GM12878 (cell line): ENCODE measurements around the gene ZNF625. TPM values are rescaled to one million over a fixed set of nuclear protein-coding genes. Genes with fewer than 3 reads are reported as not detected.

Experiments used
- ATAC-seq: fragments of 200-7000 bp; cut with Tn5 transposase; 3 replicates; pipeline ENCODE4 v1.9.1; 2020; ENCODE audit warnings: mild to moderate bottlenecking, moderate library complexity
- Bru-seq: library from RNA; stranded (reverse); fragments of 400-500 nt; gene quantifications from one replicate; lab custom pipeline; 2021; lab: Mats Ljungman, UMichigan
- BruChase-seq, 2 experiments: library from RNA; stranded (reverse); fragments of 400-500 nt; gene quantifications; one replicate each; lab custom pipeline; 2021; lab: Mats Ljungman, UMichigan
- BruUV-seq: library from RNA; stranded (reverse); fragments of 400-500 nt; replicated peaks from 2 replicates; lab custom pipeline; 2021; lab: Mats Ljungman, UMichigan
- CTCF ChIA-PET: fragments of 300-600 bp; sonication (Branson Sonifier 250); formaldehyde crosslinking; extraction: SDS; loops from one replicate; lab custom pipeline; 2021; ENCODE audit warnings: inconsistent platforms; lab: Yijun Ruan, JAX
- POLR2A ChIA-PET: fragments of 350-600 bp; formaldehyde crosslinking; extraction: SDS; loops from one replicate; lab custom pipeline; 2021; ENCODE audit warnings: inconsistent platforms; lab: Charles Lee
- RAD21 ChIA-PET: fragments of 300-600 bp; sonication (Branson Sonifier 250); formaldehyde crosslinking; loops from one replicate; lab custom pipeline; 2023; ENCODE audit warnings: antibody characterized with exemption; ENCODE audit not compliant: unreplicated experiment; lab: Charles Lee
- SMC1A ChIA-PET: fragments of 300-600 bp; sonication (Branson Sonifier 250); formaldehyde crosslinking; loops from one replicate; lab custom pipeline; 2023; ENCODE audit not compliant: unreplicated experiment, uncharacterized antibody; lab: Charles Lee
- DNase-seq: peaks from one replicate; pipeline ENCODE4 v3.0.0-alpha.2; 2011; ENCODE audit warnings: low read depth, low spot score
- FAIRE-seq: peaks from 3 replicates; lab custom pipeline; 2011; peaks lifted over from hg19 to GRCh38; lab: Jason Lieb, UNC
- H2AFZ ChIP-seq: 2 replicates; pipeline ENCODE4 v1.6.0; 2011; ENCODE audit warnings: low read depth, low read length, control low read depth; ENCODE audit not compliant: control insufficient read depth
- H3K27ac ChIP-seq: 2 replicates; pipeline ENCODE4 v1.5.1; 2011; ENCODE audit warnings: control low read depth; ENCODE audit not compliant: control insufficient read depth, insufficient read depth
- H3K27me3 ChIP-seq, 2 experiments: replicated peaks in 1 of 2; 2 replicates each; pipeline versions ENCODE4 v1.6.0 to v1.6.1; 2011; ENCODE audit warnings: low read length in 1 of 2; ENCODE audit not compliant: control insufficient read depth in 2 of 2, insufficient read depth in 2 of 2
- H3K36me3 ChIP-seq, 2 experiments: 2 replicates each; pipeline ENCODE4 v1.5.1; 2011; ENCODE audit warnings: low read length in 1 of 2; ENCODE audit not compliant: control insufficient read depth in 2 of 2, insufficient read depth in 2 of 2
- H3K4me1 ChIP-seq: 2 replicates; pipeline ENCODE4 v1.6.1; 2011; ENCODE audit warnings: mild to moderate bottlenecking, low read length, moderate library complexity, mixed read lengths; ENCODE audit not compliant: control insufficient read depth, insufficient read depth
- H3K4me2 ChIP-seq: 2 replicates; pipeline ENCODE4 v1.6.0; 2011; ENCODE audit warnings: control low read depth; ENCODE audit not compliant: control insufficient read depth, insufficient read depth
- H3K4me3 ChIP-seq: fragments of 200-600 bp; sonication (generic); 2 replicates; pipeline ENCODE4 v1.5.1; 2016
- H3K79me2 ChIP-seq: 2 replicates; pipeline ENCODE4 v1.6.0; 2011; ENCODE audit warnings: low read length; ENCODE audit not compliant: control insufficient read depth, insufficient read depth
- H3K9ac ChIP-seq: 2 replicates; pipeline ENCODE4 v1.8.0; 2011; ENCODE audit warnings: low read length, control low read depth, mixed read lengths; ENCODE audit not compliant: control insufficient read depth, insufficient read depth
- H3K9me3 ChIP-seq: replicated peaks from 3 replicates; pipeline ENCODE4 v1.5.1; 2011; ENCODE audit warnings: mild to moderate bottlenecking, low read length; ENCODE audit not compliant: control insufficient read depth, insufficient read depth
- H4K20me1 ChIP-seq: 2 replicates; pipeline ENCODE4 v1.6.0; 2011; ENCODE audit not compliant: control insufficient read depth, insufficient read depth
- CHD1 ChIP-seq: IDR thresholded peaks from 2 replicates; pipeline ENCODE4 v1.6.1; 2012; ENCODE audit warnings: low read depth, low read length, improper control_type of control experiment
- FOS ChIP-seq: IDR thresholded peaks from 3 replicates; pipeline ENCODE4 v1.6.1; 2011; ENCODE audit warnings: borderline replicate concordance; ENCODE audit not compliant: insufficient read length; ENCODE audit errors: extremely low read depth
- GATAD2B ChIP-seq: fragments of 450-650 bp; conservative IDR thresholded peaks from 2 replicates; pipeline ENCODE4 v1.6.1; 2017; ENCODE audit warnings: low read depth, mild to moderate bottlenecking, moderate library complexity
- IKZF1 ChIP-seq: fragments of 450-650 bp; conservative IDR thresholded peaks from 2 replicates; pipeline ENCODE4 v1.6.1; 2017; ENCODE audit warnings: antibody characterized with exemption, mild to moderate bottlenecking
- JUND ChIP-seq: IDR thresholded peaks from 2 replicates; pipeline ENCODE4 v1.6.1; 2012; ENCODE audit warnings: low read depth, mild to moderate bottlenecking, low read length, improper control_type of control experiment, moderate library complexity
- LARP7 ChIP-seq: fragments of 450-650 bp; IDR thresholded peaks from 2 replicates; pipeline ENCODE4 v1.6.1; 2017; ENCODE audit warnings: mild to moderate bottlenecking
- MEF2A ChIP-seq: IDR thresholded peaks from 2 replicates; pipeline ENCODE4 v1.6.1; 2011; ENCODE audit warnings: low read depth, mild to moderate bottlenecking, low read length, moderate library complexity; ENCODE audit not compliant: insufficient read depth
- NFXL1 ChIP-seq: fragments of 450-650 bp; IDR thresholded peaks from 2 replicates; pipeline ENCODE4 v1.6.1; 2017; ENCODE audit warnings: antibody characterized with exemption, mild to moderate bottlenecking, borderline replicate concordance
- NFYB ChIP-seq: IDR thresholded peaks from 2 replicates; pipeline ENCODE4 v1.6.1; 2011; ENCODE audit warnings: low read depth, mild to moderate bottlenecking, low read length, improper control_type of control experiment, moderate library complexity; ENCODE audit not compliant: insufficient read depth
- RB1 ChIP-seq: fragments of 450-650 bp; formaldehyde crosslinking; IDR thresholded peaks from 2 replicates; pipeline ENCODE4 v1.6.1; 2017; ENCODE audit warnings: mild to moderate bottlenecking, borderline replicate concordance
- SREBF1 ChIP-seq: IDR thresholded peaks from 2 replicates; pipeline ENCODE4 v1.6.1; 2012; ENCODE audit warnings: mild to moderate bottlenecking, low read length
- STAT1 ChIP-seq: fragments of 450-650 bp; conservative IDR thresholded peaks from 2 replicates; pipeline ENCODE4 v1.6.1; 2014; ENCODE audit warnings: antibody characterized with exemption, mild to moderate bottlenecking
- STAT3 ChIP-seq: IDR thresholded peaks from 2 replicates; pipeline ENCODE4 v1.6.1; 2011; ENCODE audit warnings: low read depth, low read length, improper control_type of control experiment
- TCF12 ChIP-seq: IDR thresholded peaks from 2 replicates; pipeline ENCODE4 v1.6.1; 2011; ENCODE audit warnings: low read depth, mild to moderate bottlenecking, low read length
- WGBS: methylation state at CpG from one replicate; pipeline ENCODE4 v1.1.6; 2016; ENCODE audit warnings: low lambda C conversion rate; ENCODE audit not compliant: insufficient replicate concordance, insufficient coverage; ENCODE audit errors: missing lambda C conversion rate; 5-methylcytosine and 5-hydroxymethylcytosine counted together
- in situ Hi-C: fragments of 300-500 bp; cut with MboI; formaldehyde crosslinking; loops from 9 replicates; pipeline ENCODE4 v1.14.3; 2018; ENCODE audit warnings: mixed read lengths
- intact Hi-C: fragments of 100-400 bp; cut with micrococcal nuclease; formaldehyde crosslinking; loops from one replicate; pipeline ENCODE4 v1.14.2; 2022; ENCODE audit not compliant: unreplicated experiment
- long read RNA-seq, 2 experiments: library from polyadenylated mRNA; unstranded; transcript quantifications; one replicate each; pipeline ENCODE4 v2.0.0, GENCODE V29; 2019 to 2020
- polyA minus RNA-seq, 3 experiments: library from RNA; depleted of rRNA, polyadenylated mRNA; stranded (reverse); fragments of >200 nt; gene quantifications; 2 replicates each; pipeline ENCODE4 v1.2.3, GENCODE V29; 2011
- polyA plus RNA-seq, 11 experiments: library from polyadenylated mRNA; depleted of rRNA in 4 of 11; unstranded in 6 of 11; stranded (reverse) in 5 of 11; fragments of >200 nt; fragmentation: Nextera tagmentation in 4 of 11; fragmentation: Illumina TruSeq in 1 of 11; extraction: Ambion mirVana in 4 of 11; extraction: Trizol in 1 of 11; gene quantifications; 1 replicate in 1 of 11; 2 replicates in 10 of 11; pipeline versions ENCODE4 v1.2.1 to v1.2.3, GENCODE V29; 2011 to 2016; ENCODE audit warnings: inconsistent platforms in 2 of 11, missing spikeins in 2 of 11, low read depth in 1 of 11
- total RNA-seq, 4 experiments: library from RNA; depleted of rRNA in 3 of 4; stranded (reverse); fragments of >200 nt in 3 of 4; fragmentation: Illumina TruSeq in 1 of 4; extraction: Trizol in 1 of 4; gene quantifications; 2 replicates each; pipeline versions ENCODE4 v1.2.1 to v1.2.3, GENCODE V29; 2013 to 2021
- TF ChIP-seq, protein P1 (sequence below): IDR thresholded peaks from 2 replicates; pipeline ENCODE4 v1.6.1; 2011; ENCODE audit warnings: low read depth, low read length, improper control_type of control experiment, borderline replicate concordance
- TF ChIP-seq, protein P2 (sequence below): fragments of 450-650 bp; IDR thresholded peaks from 2 replicates; pipeline ENCODE4 v1.6.1; 2017; ENCODE audit warnings: mild to moderate bottlenecking, low read depth, inconsistent platforms; ENCODE audit not compliant: poor library complexity, severe bottlenecking

ZNF625 gene
- total RNA-seq (2013; cell fraction: nucleolus; rRNA removed) = 8.4 and 9.2 TPM in 2 replicates
- total RNA-seq (2014; rRNA removed) (2.9 and 4.3 TPM in 2 replicates), total RNA-seq (2014; rRNA removed; fragmentation: Illumina TruSeq; extraction: Trizol) (5.0 and 5.8 TPM in 2 replicates), total RNA-seq (2021) (3.1 and 3.3 TPM in 2 replicates), polyA plus RNA-seq (2011; rRNA removed) (1.8 and 2.2 TPM in 2 replicates), polyA plus RNA-seq (2014; fragmentation: Illumina TruSeq; extraction: Trizol) (0.79 and 1.4 TPM in 2 replicates), polyA plus RNA-seq (2014; fragmentation: Nextera tagmentation; extraction: Ambion mirVana) (under 1 TPM; 0.62 to 0.64 TPM), polyA plus RNA-seq (2014; rRNA removed) (1.1 TPM in 2 replicates), polyA plus RNA-seq (2016; fragmentation: Nextera tagmentation; extraction: Ambion mirVana) (under 1 TPM; 0.52 to 0.77 TPM), polyA minus RNA-seq (2011; rRNA and poly(A)+ RNA removed) (3.7 and 4.8 TPM in 2 replicates), Bru-seq, nascent RNA (percentile 79 among the genes with signal in this experiment), BruChase-seq, experiment 1, labeled RNA remaining after a 6-hour chase (percentile 75 among the genes with signal in this experiment), BruChase-seq, experiment 2, labeled RNA remaining after a 2-hour chase (percentile 86 among the genes with signal in this experiment)
- 3.5 TPM for polyA plus RNA-seq (2011; ENCODE audit: low read depth)
- polyA plus RNA-seq (2011; cell fraction: cytosol; rRNA removed) = 0.57 and 0.78 TPM in 2 replicates
- polyA plus RNA-seq (2011; cell fraction: nucleus; rRNA removed) = 1.1 and 1.2 TPM in 2 replicates
- 2.1 and 4.8 TPM in 2 replicates for polyA plus RNA-seq (2012)
- polyA minus RNA-seq (2011; cell fraction: cytosol; rRNA and poly(A)+ RNA removed) = 1.5 and 1.7 TPM in 2 replicates
- polyA minus RNA-seq (2011; cell fraction: nucleus; rRNA and poly(A)+ RNA removed) = 1.2 and 2.1 TPM in 2 replicates
- long read RNA-seq, experiment 1, partial matches to known transcripts = 0 of 2 reads
- long read RNA-seq, experiment 1, other reads (novel, unspliced or antisense) = 2 of 2 reads
- long read RNA-seq, experiment 2 = 0 reads

DNA sequence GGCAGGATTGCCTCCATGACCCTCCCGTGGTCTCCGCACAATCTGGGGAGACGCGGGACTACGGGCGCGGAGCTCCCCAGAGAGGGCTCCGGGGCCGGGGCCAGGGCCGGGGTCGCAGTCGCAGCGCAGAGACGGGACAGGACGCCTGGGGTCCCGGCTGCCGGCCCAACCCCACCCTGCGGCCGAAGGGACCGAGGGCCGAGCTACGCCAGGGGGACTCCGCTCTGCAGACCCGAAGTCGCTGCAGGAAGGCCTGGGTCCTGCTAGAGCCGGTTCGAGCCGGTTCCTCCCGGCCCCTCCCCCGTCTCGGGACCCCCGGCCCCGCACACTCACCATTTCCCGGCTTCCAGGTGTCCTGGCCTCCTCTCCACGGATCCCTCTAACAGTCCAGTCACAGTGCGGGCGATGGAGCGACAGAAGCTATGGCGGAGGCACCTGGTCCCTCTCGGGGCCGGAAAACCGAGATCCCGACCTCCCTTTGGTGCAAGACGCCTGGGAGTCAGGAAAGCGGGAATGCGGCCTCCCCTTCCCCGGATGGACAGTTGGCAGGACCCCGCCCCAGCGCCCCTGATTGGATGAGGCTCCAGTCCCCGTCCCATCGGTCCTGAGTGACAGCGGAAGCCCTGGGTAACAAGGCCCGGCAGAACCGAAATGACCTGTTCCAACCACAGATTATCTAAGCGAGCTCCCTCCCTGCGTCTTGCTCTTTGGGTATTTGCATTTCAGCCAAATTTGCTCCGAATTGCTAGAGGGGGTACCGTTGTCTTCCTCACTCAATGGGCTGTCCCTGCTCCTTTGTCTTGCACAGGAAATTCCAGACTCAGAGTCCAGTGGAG, at the start of gene ZNF625:
ZNF625 (minus strand) TSS at position 512 of the 836 bp plus-strand sequence; CDS start at position 336, 176 bp downstream.
- H3K9ac ChIP-seq = peak within 1 kb of the TSS; percentile 91
- no peaks in the 10 kb centered on the region for H3K4me1 ChIP-seq
- peak; percentile 39 for DNase-seq
- RAD21 ChIA-PET = interaction anchor here (1.0 to 1.8 kb wide), 6 partner anchors 16 to 358 kb away, joined by 4 to 6 read pairs (median 4); partner anchors contain the start of genes ZNF20, ZNF491, ZNF563 and ZNF700
- intact Hi-C loops = no loop called here
- under 1% methylated on average over 51 of the region's 58 CpGs for WGBS
- H3K36me3 ChIP-seq = no peaks in the 10 kb centered on the region
- POLR2A ChIA-PET = interaction anchor here (0.6 to 0.9 kb wide), 2 partner anchors 141 to 156 kb away, joined by 3 to 4 read pairs; no protein-coding TSS in a partner anchor
- H3K27ac ChIP-seq = peak within 1 kb of the TSS; percentile 74
- peak; percentile 81 for FAIRE-seq
- H3K79me2 ChIP-seq = peaks cover 13% of the 10 kb centered on the region
- in situ Hi-C loops = no loop called here
- H3K9me3 ChIP-seq = peaks cover 4% of the 10 kb centered on the region; the same call in 2 of the 3 replicates
- H3K27me3 ChIP-seq = no peaks in the 10 kb centered on the region
- H3K4me2 ChIP-seq = peak within 1 kb of the TSS; percentile 87
- CTCF ChIA-PET = interaction anchor here (0.6 to 1.6 kb wide), 5 partner anchors 10 to 233 kb away, joined by 3 to 6 read pairs (median 3); partner anchors contain the start of gene ZNF20
- no TSS peak for BruUV-seq
- ATAC-seq = peak; percentile 99
- SMC1A ChIA-PET = interaction anchor here (0.6 to 1.3 kb wide), 3 partner anchors 16 to 233 kb away, joined by 3 to 4 read pairs (median 3); partner anchors contain the start of gene ZNF20
- H4K20me1 ChIP-seq = no peaks in the 10 kb centered on the region
- peak within 1 kb of the TSS; percentile 95 for H3K4me3 ChIP-seq
- peak within 1 kb of the TSS; percentile 92 for H2AFZ ChIP-seq
- TF ChIP-seq, protein P1, sequence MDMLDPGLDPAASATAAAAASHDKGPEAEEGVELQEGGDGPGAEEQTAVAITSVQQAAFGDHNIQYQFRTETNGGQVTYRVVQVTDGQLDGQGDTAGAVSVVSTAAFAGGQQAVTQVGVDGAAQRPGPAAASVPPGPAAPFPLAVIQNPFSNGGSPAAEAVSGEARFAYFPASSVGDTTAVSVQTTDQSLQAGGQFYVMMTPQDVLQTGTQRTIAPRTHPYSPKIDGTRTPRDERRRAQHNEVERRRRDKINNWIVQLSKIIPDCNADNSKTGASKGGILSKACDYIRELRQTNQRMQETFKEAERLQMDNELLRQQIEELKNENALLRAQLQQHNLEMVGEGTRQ = no peak
- TF ChIP-seq MEF2A = no peak
- 0 out of 2 replicates have a peak, but pooled peaks have one; percentile 22 for TF ChIP-seq JUND
- no peak for TF ChIP-seq STAT1
- TF ChIP-seq IKZF1 = peak; percentile 92
- no peak for TF ChIP-seq SREBF1
- TF ChIP-seq, protein P2, sequence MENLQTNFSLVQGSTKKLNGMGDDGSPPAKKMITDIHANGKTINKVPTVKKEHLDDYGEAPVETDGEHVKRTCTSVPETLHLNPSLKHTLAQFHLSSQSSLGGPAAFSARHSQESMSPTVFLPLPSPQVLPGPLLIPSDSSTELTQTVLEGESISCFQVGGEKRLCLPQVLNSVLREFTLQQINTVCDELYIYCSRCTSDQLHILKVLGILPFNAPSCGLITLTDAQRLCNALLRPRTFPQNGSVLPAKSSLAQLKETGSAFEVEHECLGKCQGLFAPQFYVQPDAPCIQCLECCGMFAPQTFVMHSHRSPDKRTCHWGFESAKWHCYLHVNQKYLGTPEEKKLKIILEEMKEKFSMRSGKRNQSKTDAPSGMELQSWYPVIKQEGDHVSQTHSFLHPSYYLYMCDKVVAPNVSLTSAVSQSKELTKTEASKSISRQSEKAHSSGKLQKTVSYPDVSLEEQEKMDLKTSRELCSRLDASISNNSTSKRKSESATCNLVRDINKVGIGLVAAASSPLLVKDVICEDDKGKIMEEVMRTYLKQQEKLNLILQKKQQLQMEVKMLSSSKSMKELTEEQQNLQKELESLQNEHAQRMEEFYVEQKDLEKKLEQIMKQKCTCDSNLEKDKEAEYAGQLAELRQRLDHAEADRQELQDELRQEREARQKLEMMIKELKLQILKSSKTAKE = no peak
- no peak for TF ChIP-seq TCF12
- no peak for TF ChIP-seq NFXL1
- peak; percentile 96 for TF ChIP-seq NFYB
- TF ChIP-seq RB1 = 0 out of 2 replicates have a peak, but pooled peaks have one; percentile 21
- no peak for TF ChIP-seq CHD1
- TF ChIP-seq FOS = no peak
- TF ChIP-seq STAT3 = no peak
- TF ChIP-seq GATAD2B = no peak
- TF ChIP-seq LARP7 = no peak
